ENCODE data around the gene GUSB.

GRCh38 chr7:65937296-65937695 lies 44.7 kb downstream of the GUSB start:
- no peak for TF ChIP-seq CTCF (IDR thresholded peaks at IDR 0.05)
- no peak for TF ChIP-seq POLR2A (IDR thresholded peaks at IDR 0.05)

Measured in ovary (tissue), 3 donors.